Prostate gland (tissue), 2 donors: ENCODE measurements around the gene ZBTB7C. TPM values are rescaled to one million over a fixed set of nuclear protein-coding genes. Genes with fewer than 3 reads are reported as not detected.

Experiments used
- DNase-seq: peaks from one replicate; pipeline ENCODE4 v3.0.0-alpha.2; 2019; ENCODE audit warnings: low spot score
- H3K27ac ChIP-seq, 2 donors: fragments of 200-600 bp; sonication (generic); 2 replicates each; pipeline ENCODE4 v1.5.1; 2017 to 2019
- H3K27me3 ChIP-seq: fragments of 200-600 bp; sonication (generic); replicated peaks from 2 replicates; pipeline ENCODE4 v1.5.1; 2019; ENCODE audit not compliant: insufficient read depth
- H3K36me3 ChIP-seq, 2 donors: fragments of 200-600 bp; sonication (generic); 1 replicate in 1 of 2; 2 replicates in 1 of 2; pipeline versions ENCODE4 v1.5.1 to v1.8.1; 2017 to 2019
- H3K4me1 ChIP-seq: fragments of 200-600 bp; sonication (generic); replicated peaks from 2 replicates; pipeline ENCODE4 v1.5.1; 2019
- H3K4me3 ChIP-seq, 2 donors: fragments of 200-600 bp; sonication (generic); 2 replicates each; pipeline ENCODE4 v1.5.1; 2017 to 2019
- H3K9me3 ChIP-seq: fragments of 200-600 bp; sonication (generic); 2 replicates; pipeline ENCODE4 v1.5.1; 2017
- CTCF ChIP-seq, 4 experiments: fragments of 200-600 bp in 2 of 4; fragments of 450-650 bp in 2 of 4; sonication (generic) in 2 of 4; IDR thresholded peaks; 1 replicate in 3 of 4; 2 replicates in 1 of 4; pipeline ENCODE4 v1.5.1; 2016 to 2019; ENCODE audit warnings: antibody characterized with exemption in 4 of 4, mild to moderate bottlenecking in 2 of 4, moderate library complexity in 2 of 4
- POLR2A ChIP-seq: fragments of 450-650 bp; IDR thresholded peaks from one replicate; pipeline ENCODE4 v1.6.1; 2016; ENCODE audit warnings: antibody characterized with exemption, mild to moderate bottlenecking
- POLR2AphosphoS5 ChIP-seq: sonication (generic); formaldehyde crosslinking; IDR thresholded peaks from one replicate; pipeline ENCODE4 v1.6.1; 2017; ENCODE audit warnings: antibody characterized with exemption
- WGBS: methylation state at CpG from one replicate; pipeline ENCODE4 v1.1.5; 2018; 5-methylcytosine and 5-hydroxymethylcytosine counted together
- intact Hi-C: fragments of 100-400 bp; cut with DNase I; formaldehyde crosslinking; loops from one replicate; pipeline ENCODE4 v1.14.2; 2022
- total RNA-seq, 2 donors: library from RNA; depleted of rRNA; stranded (reverse); fragments of >200 nt; gene quantifications; one replicate each; pipeline ENCODE4 v1.1.0, GENCODE V29; 2016

The ZBTB7C gene
- total RNA-seq, 2 donors from 2014 or later, result 14.7 to 48.9 TPM

GRCh38 chr18:48168861-48169260, 240.3 kb downstream of the ZBTB7C start:
- TF ChIP-seq CTCF (IDR thresholded peaks at IDR 0.05) (no peak), POLR2AphosphoS5 (no peak), POLR2A (no peak)
- no peaks in the 10 kb centered on the region for H3K9me3 ChIP-seq
- H3K27me3 ChIP-seq, result no peaks in the 10 kb centered on the region
- intact Hi-C loops, result no loop called here
- no peak for DNase-seq
- no peaks in the 10 kb centered on the region for H3K36me3 ChIP-seq
- H3K27ac ChIP-seq, result no peak overlapping the region
- H3K4me3 ChIP-seq, result no peak overlapping the region
- WGBS, result 94% methylated on average over 2 of the region's 2 CpGs
- H3K4me1 ChIP-seq, result no peaks in the 10 kb centered on the region

- Histone ChIP-seq H3K9me3 (no peaks in the 10 kb centered on the region), H3K27ac (no peak overlapping the region), H3K27me3 (no peaks in the 10 kb centered on the region), H3K36me3 (no peaks in the 10 kb centered on the region), H3K4me1 (no peaks in the 10 kb centered on the region), H3K4me3 (no peak overlapping the region)
- DNase-seq, result no peak
- intact Hi-C loops, result no loop called here
- no peak for TF ChIP-seq POLR2AphosphoS5
- no peak for TF ChIP-seq CTCF (IDR thresholded peaks at IDR 0.05)
- no peak for TF ChIP-seq POLR2A
- 64% methylated on average over 5 of the region's 5 CpGs for WGBS
Measured at GRCh38 chr18:48167897-48168253, 241.3 kb downstream of the ZBTB7C start.

GRCh38 chr18:48166336-48166875, 242.8 kb downstream of the ZBTB7C start:
- Histone ChIP-seq H3K36me3 (no peaks in the 10 kb centered on the region), H3K4me1 (no peaks in the 10 kb centered on the region), H3K4me3 (no peak overlapping the region), H3K27me3 (no peaks in the 10 kb centered on the region), H3K27ac (no peak overlapping the region), H3K9me3 (no peaks in the 10 kb centered on the region)
- TF ChIP-seq POLR2AphosphoS5 (no peak), CTCF (IDR thresholded peaks at IDR 0.05) (no peak), POLR2A (no peak)
- WGBS, result 88% methylated on average over 8 of the region's 8 CpGs
- DNase-seq, result no peak
- intact Hi-C loops, result no loop called here

GRCh38 chr18:48165111-48165866, 243.9 kb downstream of the ZBTB7C start:
- intact Hi-C loops, result no loop called here
- Histone ChIP-seq H3K4me1 (peaks cover 5% of the 10 kb centered on the region), H3K4me3 (no peak overlapping the region), H3K27ac (no peak overlapping the region), H3K27me3 (no peaks in the 10 kb centered on the region), H3K9me3 (no peaks in the 10 kb centered on the region), H3K36me3 (no peaks in the 10 kb centered on the region)
- 85% methylated on average over 13 of the region's 13 CpGs for WGBS
- DNase-seq, result no peak
- TF ChIP-seq POLR2A (no peak), POLR2AphosphoS5 (no peak), CTCF (IDR thresholded peaks at IDR 0.05) (no peak)

- Histone ChIP-seq H3K27ac (no peak overlapping the region), H3K4me1 (peaks cover 5% of the 10 kb centered on the region)
Measured at GRCh38 chr18:48164701-48165100, 244.5 kb downstream of the ZBTB7C start.

More at GRCh38 chr18:48164701-48165100, 244.5 kb downstream of the ZBTB7C start:
- Histone ChIP-seq H3K4me3 (no peak overlapping the region), H3K36me3 (no peaks in the 10 kb centered on the region), H3K9me3 (no peaks in the 10 kb centered on the region), H3K27me3 (no peaks in the 10 kb centered on the region)
- intact Hi-C loops, result no loop called here
- no peak for DNase-seq
- 93% methylated on average over 1 of the region's 1 CpG for WGBS
- no peak for TF ChIP-seq POLR2AphosphoS5
- no peak for TF ChIP-seq CTCF (IDR thresholded peaks at IDR 0.05)
- no peak for TF ChIP-seq POLR2A
